ENCODE data around the gene MS4A5.

The MS4A5 gene

GRCh38 chr11:60394666-60395380 lies 34.5 kb upstream of the MS4A5 start:
- no peak overlapping the region for H3K4me3 ChIP-seq (ENCODE audit: low read depth in 1 of 2, low read length in 1 of 2)
- no peaks in the 10 kb centered on the region for H3K36me3 ChIP-seq
- no peak overlapping the region for H3K27ac ChIP-seq
- no peaks in the 10 kb centered on the region for H3K9me3 ChIP-seq
- peaks cover 21 to 23% of the 10 kb centered on the region in 2 experiments for H3K4me1 ChIP-seq (ENCODE audit: control insufficient read depth in 1 of 2, insufficient read depth in 1 of 2, low read depth in 1 of 2, low read length in 1 of 2)
- TF ChIP-seq CTCF (IDR thresholded peaks at IDR 0.05): no peak
- no peaks in the 10 kb centered on the region for H3K27me3 ChIP-seq

GRCh38 chr11:60396382-60396781 lies 33.0 kb upstream of the MS4A5 start, which contains the start of gene MS4A14:
TSS of gene MS4A14 (plus strand) at chr11:60396459. CDS start at chr11:60396579, 120 bp downstream.
- TF ChIP-seq CTCF (IDR thresholded peaks at IDR 0.05): no peak
- Histone ChIP-seq H3K27me3 (no peaks in the 10 kb centered on the region), H3K4me3 (ENCODE audit: low read depth in 1 of 2, low read length in 1 of 2) (no peak within 1 kb of the TSS), H3K4me1 (ENCODE audit: control insufficient read depth in 1 of 2, insufficient read depth in 1 of 2, low read depth in 1 of 2, low read length in 1 of 2) (peaks cover 17 to 23% of the 10 kb centered on the region in 2 experiments), H3K36me3 (no peaks in the 10 kb centered on the region), H3K9me3 (no peaks in the 10 kb centered on the region), H3K27ac (peak within 1 kb of the TSS; percentile 23)

- TF ChIP-seq CTCF (IDR thresholded peaks at IDR 0.05): no peak
- no peaks in the 10 kb centered on the region for H3K9me3 ChIP-seq
- no peaks in the 10 kb centered on the region for H3K27me3 ChIP-seq
- peak overlapping the region; percentile 23 for H3K27ac ChIP-seq
- peaks cover 17 to 23% of the 10 kb centered on the region in 2 experiments for H3K4me1 ChIP-seq (ENCODE audit: control insufficient read depth in 1 of 2, insufficient read depth in 1 of 2, low read depth in 1 of 2, low read length in 1 of 2)
- H3K36me3 ChIP-seq: no peaks in the 10 kb centered on the region
- no peak overlapping the region for H3K4me3 ChIP-seq (ENCODE audit: low read depth in 1 of 2, low read length in 1 of 2)
Measured at GRCh38 chr11:60396799-60397198, 32.6 kb upstream of the MS4A5 start.

- Histone ChIP-seq H3K27ac (no peak overlapping the region), H3K36me3 (no peaks in the 10 kb centered on the region), H3K27me3 (no peaks in the 10 kb centered on the region), H3K4me1 (ENCODE audit: control insufficient read depth in 1 of 2, insufficient read depth in 1 of 2, low read depth in 1 of 2, low read length in 1 of 2) (no peaks in the 10 kb centered on the region), H3K4me3 (ENCODE audit: low read depth in 1 of 2, low read length in 1 of 2) (no peak overlapping the region), H3K9me3 (no peaks in the 10 kb centered on the region)
- no peak for TF ChIP-seq CTCF (IDR thresholded peaks at IDR 0.05)
Measured at GRCh38 chr11:60420015-60420414, 9.4 kb upstream of the MS4A5 start.

GRCh38 chr11:60422609-60423008 lies 6.8 kb upstream of the MS4A5 start:
- Histone ChIP-seq H3K4me1 (ENCODE audit: control insufficient read depth in 1 of 2, insufficient read depth in 1 of 2, low read depth in 1 of 2, low read length in 1 of 2) (no peaks in the 10 kb centered on the region), H3K9me3 (no peaks in the 10 kb centered on the region), H3K36me3 (no peaks in the 10 kb centered on the region), H3K27ac (no peak overlapping the region), H3K4me3 (ENCODE audit: low read depth in 1 of 2, low read length in 1 of 2) (no peak overlapping the region), H3K27me3 (no peaks in the 10 kb centered on the region)
- TF ChIP-seq CTCF (IDR thresholded peaks at IDR 0.05): no peak
